ENCODE measurements around the gene ZFP90.

The ZFP90 gene

GRCh38 chr16:68563631-68564381, 24.7 kb downstream of the ZFP90 start:
- H3K4me1 ChIP-seq (ENCODE audit: control insufficient read depth, low read length) = no peaks in the 10 kb centered on the region
- H3K36me3 ChIP-seq (ENCODE audit: control insufficient read depth, low read length) = peaks cover 44% of the 10 kb centered on the region
- H3K27ac ChIP-seq (ENCODE audit: low read depth, low read length) = no peak overlapping the region
- H3K9me3 ChIP-seq (ENCODE audit: control insufficient read depth, insufficient read depth, low read length) = peaks cover 80% of the 10 kb centered on the region
- no peaks in the 10 kb centered on the region for H3F3A ChIP-seq (ENCODE audit: control insufficient read depth, insufficient read depth)
- no peaks in the 10 kb centered on the region for H3K9me2 ChIP-seq (replicated peaks; ENCODE audit: control insufficient read depth, low read length)
- TF ChIP-seq CTCF (IDR thresholded peaks at IDR 0.05; ENCODE audit: low read depth, low read length, poor library complexity, severe bottlenecking) (no peak), EZH2phosphoT487 (IDR thresholded peaks at IDR 0.05; ENCODE audit: borderline replicate concordance, low read length) (no peak)
- H3K4me3 ChIP-seq (ENCODE audit: low read length) = no peak overlapping the region
- H4K20me1 ChIP-seq (ENCODE audit: control insufficient read depth, insufficient read depth, low read depth, low read length) = no peaks in the 10 kb centered on the region
- no peaks in the 10 kb centered on the region for H3K79me2 ChIP-seq (ENCODE audit: control insufficient read depth, low read length)
- H3K27me3 ChIP-seq (ENCODE audit: control insufficient read depth, low read length) = no peaks in the 10 kb centered on the region
- H3K4me2 ChIP-seq (ENCODE audit: low read length) = no peak overlapping the region

- Histone ChIP-seq H4K20me1 (ENCODE audit: control insufficient read depth, insufficient read depth, low read depth, low read length) (no peaks in the 10 kb centered on the region), H3K27ac (ENCODE audit: low read depth, low read length) (no peak overlapping the region), H3F3A (ENCODE audit: control insufficient read depth, insufficient read depth) (no peaks in the 10 kb centered on the region), H3K4me1 (ENCODE audit: control insufficient read depth, low read length) (no peaks in the 10 kb centered on the region), H3K4me3 (ENCODE audit: low read length) (no peak overlapping the region), H3K9me3 (ENCODE audit: control insufficient read depth, insufficient read depth, low read length) (peaks cover 75% of the 10 kb centered on the region), H3K79me2 (ENCODE audit: control insufficient read depth, low read length) (no peaks in the 10 kb centered on the region), H3K36me3 (ENCODE audit: control insufficient read depth, low read length) (peaks cover 39% of the 10 kb centered on the region), H3K27me3 (ENCODE audit: control insufficient read depth, low read length) (no peaks in the 10 kb centered on the region), H3K9me2 (replicated peaks; ENCODE audit: control insufficient read depth, low read length) (no peaks in the 10 kb centered on the region), H3K4me2 (ENCODE audit: low read length) (no peak overlapping the region)
- TF ChIP-seq EZH2phosphoT487 (IDR thresholded peaks at IDR 0.05; ENCODE audit: borderline replicate concordance, low read length) = no peak
- no peak for TF ChIP-seq CTCF (IDR thresholded peaks at IDR 0.05; ENCODE audit: low read depth, low read length, poor library complexity, severe bottlenecking)
These were observed 25.4 kb downstream of the ZFP90 start for GRCh38 chr16:68564382-68564985.

- Histone ChIP-seq H3F3A (ENCODE audit: control insufficient read depth, insufficient read depth) (no peaks in the 10 kb centered on the region), H3K9me3 (ENCODE audit: control insufficient read depth, insufficient read depth, low read length) (peaks cover 32% of the 10 kb centered on the region), H3K9me2 (replicated peaks; ENCODE audit: control insufficient read depth, low read length) (no peaks in the 10 kb centered on the region), H3K36me3 (ENCODE audit: control insufficient read depth, low read length) (no peaks in the 10 kb centered on the region), H3K27me3 (ENCODE audit: control insufficient read depth, low read length) (no peaks in the 10 kb centered on the region), H4K20me1 (ENCODE audit: control insufficient read depth, insufficient read depth, low read depth, low read length) (no peaks in the 10 kb centered on the region), H3K4me3 (ENCODE audit: low read length) (no peak overlapping the region), H3K4me1 (ENCODE audit: control insufficient read depth, low read length) (no peaks in the 10 kb centered on the region), H3K27ac (ENCODE audit: low read depth, low read length) (no peak overlapping the region), H3K79me2 (ENCODE audit: control insufficient read depth, low read length) (no peaks in the 10 kb centered on the region), H3K4me2 (ENCODE audit: low read length) (no peak overlapping the region)
- TF ChIP-seq EZH2phosphoT487 (IDR thresholded peaks at IDR 0.05; ENCODE audit: borderline replicate concordance, low read length) = no peak
- no peak for TF ChIP-seq CTCF (IDR thresholded peaks at IDR 0.05; ENCODE audit: low read depth, low read length, poor library complexity, severe bottlenecking)
These were observed 35.4 kb downstream of the ZFP90 start for GRCh38 chr16:68574479-68574878.
